T-helper 1 cell treated with Interleukin-12 subunit alpha and Interleukin-12 subunit beta and Interleukin-4 antibody, amounts not matched to agents 30 ng/mL and 1 ng/mL, for 36 hours (primary cell): ENCODE data around the gene NEU4. TPM values are rescaled to one million over a fixed set of nuclear protein-coding genes. Genes with fewer than 3 reads are reported as not detected.
"Not testable (repeated sequence)": the region's sequence is repeated elsewhere in the genome, so short reads cannot be mapped to it uniquely, and the experiment has no call there.

Source experiments
- intact Hi-C: fragments of 100-400 bp; cut with micrococcal nuclease; formaldehyde crosslinking; loops from one replicate; pipeline ENCODE4 v1.15.1; 2024
- total RNA-seq: library from RNA; stranded (reverse); gene quantifications from 2 replicates; pipeline ENCODE4 v1.2.3, GENCODE V29; 2022

The NEU4 gene
- total RNA-seq, 1 donor from 2014 or later: 0.29 TPM

DNA sequence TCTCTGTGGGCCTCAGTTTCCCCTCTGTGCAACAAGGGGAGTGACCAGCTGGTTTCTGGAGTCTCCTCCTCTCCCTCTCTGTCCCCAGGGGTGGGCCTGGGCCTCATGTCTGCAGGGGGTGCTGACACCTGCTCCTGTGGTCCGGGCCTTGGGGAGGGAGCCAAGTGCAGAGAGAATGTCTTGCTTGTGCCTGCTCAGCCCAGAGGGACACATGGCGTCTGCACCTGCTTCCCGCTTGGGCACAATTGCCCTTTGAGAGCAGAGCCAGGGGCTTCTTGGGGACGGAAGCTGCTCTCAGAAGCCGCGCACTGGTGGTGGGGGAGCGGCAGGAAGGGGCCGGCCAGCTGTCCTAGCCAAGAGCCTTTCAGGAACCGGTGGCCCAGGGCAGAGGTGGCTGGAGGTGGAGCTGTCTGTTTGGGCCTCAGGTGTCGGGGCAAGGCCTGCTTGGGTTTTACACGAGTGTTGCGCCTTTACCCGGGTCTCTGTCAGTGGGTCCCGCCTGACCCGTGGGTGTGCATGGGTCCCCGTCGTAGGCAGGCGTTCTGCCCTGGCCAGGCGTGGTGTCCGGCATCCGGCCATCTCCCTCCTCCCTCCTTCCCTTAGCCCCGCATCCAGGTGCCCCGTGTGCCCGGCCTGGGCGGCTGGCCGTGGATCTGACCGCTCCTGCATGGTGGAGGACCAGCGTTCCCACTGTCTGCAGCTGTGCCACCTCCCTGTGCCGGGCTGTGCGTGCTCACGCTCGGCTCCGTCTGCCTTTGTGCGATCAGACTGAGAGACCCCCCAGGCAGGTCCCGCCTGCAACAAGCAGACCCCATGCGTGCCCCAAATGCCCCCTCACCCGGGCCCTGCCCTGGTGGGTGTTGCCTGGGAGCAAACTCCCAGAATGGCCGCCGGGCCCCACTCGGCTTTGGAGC lies 4.0 kb downstream of the NEU4 start:
- intact Hi-C loops: no loop called here

DNA sequence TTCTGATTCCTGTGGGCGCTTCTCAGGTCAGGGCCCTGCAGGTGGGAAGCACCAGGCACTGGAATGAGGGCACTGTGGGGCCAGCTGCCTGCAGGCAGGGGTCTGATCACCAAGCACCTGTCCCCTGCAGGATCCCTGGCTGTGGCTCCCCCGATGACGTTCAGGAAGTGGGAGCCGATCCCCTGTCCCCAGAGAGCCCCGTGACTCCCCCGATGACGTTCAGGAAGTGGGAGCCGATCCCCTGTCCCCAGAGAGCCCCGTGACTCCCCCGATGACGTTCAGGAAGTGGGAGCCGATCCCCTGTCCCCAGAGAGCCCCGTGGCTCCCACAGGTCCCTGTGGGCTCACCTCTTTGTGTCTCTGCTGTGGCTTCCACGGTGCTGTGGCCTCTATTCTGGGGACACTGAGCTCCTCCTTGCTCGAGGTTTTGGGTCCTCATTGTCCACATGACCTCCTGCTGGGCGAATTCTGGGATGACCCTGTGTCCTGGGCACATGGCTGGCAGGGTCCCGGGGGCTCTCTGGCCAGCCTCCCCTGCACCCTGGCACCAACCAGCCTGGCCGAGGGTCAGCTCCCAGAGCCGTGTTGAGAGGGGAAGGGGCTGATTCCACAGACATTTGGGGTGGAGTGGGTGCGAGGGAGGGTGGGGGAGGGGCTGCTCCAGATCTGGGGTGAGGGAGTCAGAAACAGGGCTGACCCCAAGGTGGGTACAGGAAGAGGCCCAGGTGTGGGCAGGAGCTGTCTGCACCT lies 4.8 kb downstream of the NEU4 start:
- intact Hi-C loops: no loop called here

DNA sequence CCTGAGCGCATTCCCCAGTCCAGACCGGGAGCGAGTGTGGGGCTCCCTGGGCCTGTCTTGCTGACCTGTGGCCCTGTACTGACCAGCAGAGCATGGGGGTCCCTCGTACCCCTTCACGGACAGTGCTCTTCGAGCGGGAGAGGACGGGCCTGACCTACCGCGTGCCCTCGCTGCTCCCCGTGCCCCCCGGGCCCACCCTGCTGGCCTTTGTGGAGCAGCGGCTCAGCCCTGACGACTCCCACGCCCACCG lies 5.3 kb downstream of the NEU4 start:
- intact Hi-C loops: no loop called here

DNA sequence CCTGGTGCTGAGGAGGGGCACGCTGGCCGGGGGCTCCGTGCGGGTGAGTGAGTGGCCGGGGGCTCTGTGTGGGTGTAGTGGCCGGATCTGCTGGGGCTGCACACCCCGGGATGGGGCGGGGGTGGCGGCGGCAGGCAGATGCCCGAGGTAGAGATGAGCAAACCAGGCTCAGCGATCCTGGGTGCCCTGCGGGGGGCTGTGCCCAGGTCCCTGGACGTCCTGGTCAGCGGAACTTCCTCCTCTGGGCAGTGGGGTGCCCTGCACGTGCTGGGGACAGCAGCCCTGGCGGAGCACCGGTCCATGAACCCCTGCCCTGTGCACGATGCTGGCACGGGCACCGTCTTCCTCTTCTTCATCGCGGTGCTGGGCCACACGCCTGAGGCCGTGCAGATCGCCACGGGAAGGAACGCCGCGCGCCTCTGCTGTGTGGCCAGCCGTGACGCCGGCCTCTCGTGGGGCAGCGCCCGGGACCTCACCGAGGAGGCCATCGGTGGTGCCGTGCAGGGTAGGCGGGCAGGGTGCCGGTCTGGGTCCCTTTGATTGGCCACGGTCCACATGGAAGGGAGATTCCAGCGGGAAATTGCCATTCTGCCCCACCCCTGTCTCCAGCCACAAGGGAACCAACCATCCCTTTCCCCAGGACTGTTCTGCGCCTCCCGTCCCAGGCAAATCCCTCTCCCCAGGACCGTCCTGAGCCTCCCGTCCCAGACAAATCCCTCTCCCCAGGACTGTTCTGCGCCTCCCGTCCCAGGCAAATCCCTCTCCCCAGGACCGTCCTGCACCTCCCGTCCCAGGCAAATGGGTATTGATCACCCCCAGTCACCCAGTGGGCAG lies 5.9 kb downstream of the NEU4 start:
- intact Hi-C loops: no loop called here

DNA sequence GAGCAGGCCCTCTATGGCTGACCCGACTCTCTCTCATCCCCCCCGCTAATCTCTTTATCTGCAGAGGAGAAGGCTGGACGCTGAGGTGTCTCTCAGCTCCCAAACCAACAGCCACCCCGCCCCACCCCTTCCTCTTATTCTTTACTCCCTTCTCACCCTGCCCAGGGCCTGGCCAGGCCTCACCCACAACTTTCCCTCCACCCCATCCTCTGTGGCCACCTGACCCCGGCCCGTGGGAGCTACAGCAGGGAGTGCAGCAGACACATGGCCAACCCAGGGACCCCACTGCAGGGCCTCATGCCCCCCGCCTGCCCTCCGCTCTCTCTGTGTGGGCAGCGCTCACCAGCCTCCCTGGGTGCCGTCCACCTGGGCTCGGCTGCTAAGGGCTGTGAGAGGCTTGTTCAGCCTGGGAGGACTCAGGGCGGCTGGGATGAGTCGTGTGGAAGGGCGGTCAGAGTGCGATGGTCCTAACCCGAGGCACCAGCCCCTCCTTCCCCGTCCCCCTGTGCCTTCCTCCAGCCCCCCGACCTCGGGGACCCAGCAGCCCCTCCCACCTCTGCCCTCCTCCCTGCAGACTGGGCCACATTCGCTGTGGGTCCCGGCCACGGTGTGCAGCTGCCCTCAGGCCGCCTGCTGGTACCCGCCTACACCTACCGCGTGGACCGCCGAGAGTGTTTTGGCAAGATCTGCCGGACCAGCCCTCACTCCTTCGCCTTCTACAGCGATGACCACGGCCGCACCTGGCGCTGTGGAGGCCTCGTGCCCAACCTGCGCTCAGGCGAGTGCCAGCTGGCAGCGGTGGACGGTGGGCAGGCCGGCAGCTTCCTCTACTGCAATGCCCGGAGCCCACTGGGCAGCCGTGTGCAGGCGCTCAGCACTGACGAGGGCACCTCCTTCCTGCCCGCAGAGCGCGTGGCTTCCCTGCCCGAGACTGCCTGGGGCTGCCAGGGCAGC lies 6.8 kb downstream of the NEU4 start:
- intact Hi-C loops: no loop called here

DNA sequence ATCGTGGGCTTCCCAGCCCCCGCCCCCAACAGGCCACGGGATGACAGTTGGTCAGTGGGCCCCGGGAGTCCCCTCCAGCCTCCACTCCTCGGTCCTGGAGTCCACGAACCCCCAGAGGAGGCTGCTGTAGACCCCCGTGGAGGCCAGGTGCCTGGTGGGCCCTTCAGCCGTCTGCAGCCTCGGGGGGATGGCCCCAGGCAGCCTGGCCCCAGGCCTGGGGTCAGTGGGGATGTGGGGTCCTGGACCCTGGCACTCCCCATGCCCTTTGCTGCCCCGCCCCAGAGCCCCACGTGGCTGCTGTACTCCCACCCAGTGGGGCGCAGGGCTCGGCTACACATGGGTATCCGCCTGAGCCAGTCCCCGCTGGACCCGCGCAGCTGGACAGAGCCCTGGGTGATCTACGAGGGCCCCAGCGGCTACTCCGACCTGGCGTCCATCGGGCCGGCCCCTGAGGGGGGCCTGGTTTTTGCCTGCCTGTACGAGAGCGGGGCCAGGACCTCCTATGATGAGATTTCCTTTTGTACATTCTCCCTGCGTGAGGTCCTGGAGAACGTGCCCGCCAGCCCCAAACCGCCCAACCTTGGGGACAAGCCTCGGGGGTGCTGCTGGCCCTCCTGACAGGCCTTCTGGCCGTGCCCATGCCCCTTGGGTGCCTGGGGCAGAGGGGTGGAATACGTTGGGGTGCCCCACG lies 7.6 kb downstream of the NEU4 start:
- intact Hi-C loops: no loop called here

DNA sequence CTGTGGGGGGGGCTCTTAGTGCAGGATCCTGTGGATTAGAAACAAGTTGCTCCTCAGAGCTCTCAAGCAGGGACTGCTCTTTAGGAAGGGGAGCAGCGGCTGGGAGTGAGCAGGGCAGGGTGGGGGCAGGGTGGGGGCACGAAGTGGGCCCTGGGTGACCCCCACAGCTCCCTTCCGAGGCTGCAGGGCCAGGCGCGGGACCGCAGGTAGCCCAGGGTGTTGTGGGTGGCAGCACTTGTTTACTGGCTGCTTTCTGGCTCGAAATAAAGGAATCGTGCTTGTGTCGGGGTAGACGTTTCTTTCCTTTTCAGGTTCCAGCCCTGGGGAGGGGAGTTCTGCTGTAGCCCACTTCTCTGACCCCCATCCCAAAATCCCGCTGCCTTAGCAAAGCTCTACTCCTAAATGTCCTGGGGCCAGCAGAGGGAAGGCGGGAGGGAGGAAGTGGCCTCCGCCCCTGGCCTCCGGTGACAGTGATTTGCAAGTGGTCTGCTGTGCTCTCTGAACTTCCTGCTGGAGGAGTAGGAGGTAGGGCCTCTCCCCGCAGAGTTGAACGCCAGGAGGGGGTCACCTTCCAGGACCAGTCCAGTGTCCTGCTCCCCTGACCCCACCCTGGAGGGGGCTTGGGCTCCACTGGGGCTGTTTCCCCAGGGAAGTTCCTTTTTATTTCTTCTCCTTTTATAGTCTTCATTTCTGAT lies 8.3 kb downstream of the NEU4 start:
- intact Hi-C loops: no loop called here

DNA sequence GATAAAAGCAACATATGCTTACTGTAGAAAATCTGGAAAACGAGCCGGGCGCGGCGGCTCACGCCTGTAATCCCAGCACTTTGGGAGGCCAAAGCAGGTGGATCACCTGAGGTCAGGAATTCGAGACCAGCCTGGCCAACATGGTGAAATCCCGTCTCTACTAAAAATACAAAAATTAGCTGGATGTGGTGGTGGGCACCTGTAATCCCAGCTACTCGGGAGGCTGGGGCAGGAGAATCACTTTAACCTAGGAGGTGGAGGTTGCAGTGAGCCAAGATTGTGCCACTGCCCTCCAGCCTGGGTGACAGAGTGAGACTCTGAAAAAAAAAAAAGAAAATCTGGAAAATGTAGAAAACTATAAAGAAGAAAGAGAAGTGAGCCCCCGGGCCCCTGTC lies 8.8 kb downstream of the NEU4 start:
- intact Hi-C loops: not testable (repeated sequence)

DNA sequence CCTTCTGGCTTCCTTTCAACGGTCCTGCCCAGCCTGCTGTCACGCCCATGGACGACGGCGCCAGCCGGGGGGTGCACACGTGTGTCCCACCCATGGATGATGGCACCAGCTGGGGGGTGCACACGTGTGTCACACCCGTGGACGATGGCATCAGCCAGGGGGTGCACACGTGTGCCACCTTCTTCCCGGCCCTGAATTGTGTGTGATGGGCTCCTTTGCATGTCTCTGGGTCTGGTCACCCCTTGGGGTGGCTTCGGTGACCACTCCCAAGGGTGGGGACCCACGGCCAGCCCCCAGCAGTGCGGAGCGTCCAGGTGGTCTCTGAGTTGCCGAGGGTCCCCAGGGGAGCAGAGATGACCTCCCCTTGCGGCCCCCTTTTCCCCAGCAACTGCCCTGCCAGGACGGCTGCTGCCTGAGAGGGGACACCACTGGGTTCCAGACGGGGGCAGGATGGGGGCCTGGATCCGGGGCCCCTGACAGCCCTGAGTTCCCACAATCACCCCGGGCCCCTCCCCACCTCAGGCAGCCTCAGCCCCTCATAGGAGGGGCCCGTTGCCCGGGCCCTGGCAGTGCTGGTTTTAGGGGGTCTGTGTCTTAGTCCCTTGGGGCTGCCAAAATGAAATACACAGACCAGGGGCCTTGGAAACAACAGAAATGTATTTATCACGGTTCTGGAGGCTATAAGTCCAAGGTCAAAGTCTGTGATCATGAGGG lies 9.4 kb downstream of the NEU4 start:
- intact Hi-C loops: no loop called here

DNA sequence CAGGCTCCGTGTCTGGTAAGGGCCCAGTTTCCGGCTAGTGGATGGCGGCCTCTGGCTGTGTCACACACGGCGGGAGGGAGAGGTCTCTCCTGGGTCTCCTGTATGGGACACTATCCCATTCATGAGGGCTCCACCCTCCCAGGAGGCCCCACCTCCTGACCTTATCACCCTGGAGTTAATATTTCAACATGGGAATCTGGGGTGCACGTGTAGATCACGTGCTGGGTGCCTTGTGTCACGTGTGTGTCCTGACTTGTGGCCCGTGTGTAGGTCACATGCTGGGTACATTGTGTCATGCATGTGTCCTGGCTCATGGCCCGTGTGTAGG lies 9.9 kb downstream of the NEU4 start:
- intact Hi-C loops: no loop called here

DNA sequence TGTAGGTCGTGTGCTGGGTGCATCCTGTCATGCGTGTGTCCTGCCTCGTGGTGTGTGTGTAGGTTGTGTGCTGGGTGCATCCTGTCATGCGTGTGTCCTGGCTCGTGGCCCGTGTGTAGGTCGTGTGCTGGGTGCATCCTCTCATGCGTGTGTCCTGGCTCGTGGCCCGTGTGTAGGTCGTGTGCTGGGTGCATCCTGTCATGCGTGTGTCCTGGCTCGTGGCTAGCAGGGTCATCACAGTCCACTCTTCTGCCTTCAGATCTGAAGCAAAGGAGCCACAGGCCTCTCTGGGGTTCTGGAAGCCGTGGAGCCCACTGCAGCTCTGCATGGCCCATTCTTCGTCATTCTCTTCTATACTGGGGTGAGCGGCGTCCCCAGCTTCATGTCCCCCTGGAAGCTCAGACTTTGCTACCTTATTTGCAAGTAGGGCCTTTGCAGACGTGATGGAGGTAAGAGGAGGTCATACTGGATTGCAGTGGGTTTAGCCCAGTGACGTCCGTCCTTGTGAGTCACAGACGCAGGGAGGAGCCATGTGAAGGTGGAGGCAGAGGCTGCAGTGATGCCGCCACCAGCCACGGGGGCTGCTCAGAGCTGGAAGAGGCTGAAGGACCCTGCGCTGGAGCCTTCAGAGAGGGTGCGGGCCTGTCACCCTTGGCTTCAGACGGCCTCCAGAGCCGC lies 11.1 kb downstream of the NEU4 start:
- intact Hi-C loops: not testable (repeated sequence)

DNA sequence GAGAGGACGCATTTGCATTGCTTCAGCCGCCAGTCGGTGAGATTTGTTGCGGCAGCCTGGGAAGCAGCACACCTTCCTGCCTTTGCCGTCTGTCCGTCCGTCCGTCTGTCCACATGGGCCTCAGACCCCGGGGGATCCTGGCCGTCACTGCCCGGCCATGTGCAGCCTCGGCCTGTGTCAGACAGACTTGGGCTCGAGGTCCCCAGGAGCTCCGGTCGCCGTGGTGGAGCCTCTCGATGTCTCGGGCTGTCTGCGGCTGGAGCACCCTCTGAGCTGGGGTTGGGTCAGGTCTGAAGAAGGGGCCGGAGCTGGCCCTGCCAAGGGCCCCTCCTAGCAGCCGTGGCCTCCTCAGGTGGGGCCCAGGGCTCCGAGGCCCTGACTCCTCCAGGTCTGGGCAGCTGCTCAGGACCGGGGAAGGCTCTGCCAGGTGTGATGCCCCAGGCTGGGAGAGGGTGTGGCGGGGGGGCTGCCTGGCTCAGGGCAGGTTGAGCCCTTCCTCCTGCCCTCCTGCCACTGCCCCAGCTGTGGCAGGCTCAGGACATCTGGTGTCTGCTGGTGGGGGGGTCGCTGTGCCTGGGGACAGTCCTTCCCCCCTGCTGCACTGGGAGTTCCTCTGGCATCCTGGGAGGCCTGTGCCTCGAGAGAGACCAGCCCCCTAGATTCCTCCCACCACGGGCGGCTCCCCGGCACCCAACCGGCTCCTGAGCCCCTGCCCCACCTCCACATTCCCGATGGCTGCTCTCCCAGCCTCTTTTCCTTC lies 11.8 kb downstream of the NEU4 start:
- intact Hi-C loops: no loop called here

DNA sequence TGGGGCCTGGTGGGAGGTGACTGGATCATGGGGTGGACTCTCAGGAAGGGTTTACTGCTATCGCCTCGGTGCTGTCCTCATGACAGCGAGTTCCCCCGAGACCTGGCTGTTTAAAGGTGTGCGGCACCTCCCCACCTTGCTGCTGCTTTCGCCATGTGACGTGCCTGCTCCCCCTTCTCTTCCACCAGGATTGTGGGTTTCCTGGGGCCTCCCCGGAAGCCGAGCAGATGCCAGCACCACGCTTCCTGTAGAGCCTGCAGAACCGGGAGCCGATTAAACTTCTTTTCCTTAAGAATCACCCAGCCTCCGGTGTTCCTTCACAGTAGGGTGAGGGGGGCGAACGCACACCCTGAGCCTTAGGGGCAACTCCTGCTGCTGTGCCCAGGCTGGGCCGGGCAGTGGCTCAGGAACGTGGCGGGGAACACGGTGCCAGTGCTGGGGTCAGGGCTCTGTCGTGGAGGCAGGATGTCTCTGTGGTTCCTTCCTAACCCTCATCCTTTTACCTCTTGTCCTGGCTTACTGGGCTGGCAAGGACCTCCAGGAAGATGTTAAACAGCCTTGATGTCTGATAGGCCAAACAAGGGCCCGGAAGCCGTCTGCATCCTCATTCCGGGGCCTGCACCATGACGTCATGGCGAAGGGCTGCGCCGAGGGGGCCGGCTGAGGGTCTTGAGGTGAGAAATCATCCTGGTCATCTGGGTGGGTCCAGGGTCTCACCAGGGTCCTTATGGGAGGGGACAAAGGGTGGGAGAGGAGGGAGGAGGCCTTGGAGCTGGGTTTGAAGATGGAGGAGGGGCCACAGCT lies 12.7 kb downstream of the NEU4 start:
- intact Hi-C loops: no loop called here

DNA sequence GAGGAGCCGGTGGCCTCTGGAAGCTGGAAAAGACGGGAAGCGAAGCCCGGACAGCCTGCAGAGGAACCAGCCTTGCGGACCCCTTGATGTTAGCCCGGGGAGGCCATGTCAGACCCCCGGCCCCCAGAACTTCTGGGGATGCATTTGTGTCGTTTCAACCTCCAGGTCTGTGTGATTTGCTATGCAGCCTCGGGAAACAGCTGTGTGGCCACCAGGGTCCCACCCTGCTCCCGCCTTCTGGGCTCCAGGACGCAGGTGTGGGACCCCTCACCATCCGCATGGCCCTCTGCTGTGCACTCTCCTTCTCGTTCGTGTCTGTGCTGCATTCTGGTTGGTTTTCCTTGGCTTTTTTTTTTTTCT lies 13.3 kb downstream of the NEU4 start:
- intact Hi-C loops: no loop called here

DNA sequence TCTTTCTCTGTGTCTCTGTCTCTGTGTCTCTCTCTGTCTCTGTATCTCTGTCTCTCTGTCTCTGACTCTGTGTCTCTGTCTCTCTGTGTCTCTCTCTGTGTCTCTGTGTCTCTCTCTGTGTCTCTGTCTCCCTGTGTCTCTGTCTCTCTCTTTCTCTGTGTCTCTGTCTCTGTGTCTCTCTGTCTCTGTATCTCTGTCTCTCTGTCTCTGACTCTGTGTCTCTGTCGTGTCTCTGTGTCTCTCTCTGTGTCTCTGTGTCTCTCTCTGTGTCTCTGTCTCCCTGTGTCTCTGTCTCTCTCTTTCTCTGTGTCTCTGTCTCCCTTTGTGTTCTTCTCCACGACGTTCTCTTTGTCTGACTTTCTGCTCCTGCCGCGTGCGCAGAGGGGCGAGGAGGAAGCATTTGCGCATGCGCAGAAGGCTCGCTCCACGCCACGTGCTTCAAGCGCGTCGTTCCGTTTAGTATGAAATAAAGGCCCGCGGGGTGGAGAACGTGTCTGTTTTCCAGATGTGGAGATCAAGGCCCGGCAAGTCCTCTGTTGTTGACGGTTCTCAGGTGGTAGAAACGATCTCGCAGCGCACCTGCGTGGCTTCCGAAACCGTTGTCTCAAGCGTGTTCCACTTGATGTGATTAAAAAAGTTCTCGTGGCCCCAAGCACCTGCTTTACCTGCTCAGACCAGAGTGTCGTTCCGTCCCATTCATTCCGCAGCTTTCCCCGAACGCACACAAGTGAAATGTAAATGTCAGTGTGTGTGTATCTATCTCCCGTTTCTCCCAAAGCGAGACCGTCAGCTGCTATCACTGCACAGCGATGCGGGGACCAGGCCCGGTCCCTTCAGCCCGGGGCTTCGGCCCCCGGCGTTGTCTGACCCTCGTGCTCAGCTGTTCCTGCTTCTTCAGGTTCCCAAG lies 14.8 kb downstream of the NEU4 start:
- intact Hi-C loops: not testable (repeated sequence)

DNA sequence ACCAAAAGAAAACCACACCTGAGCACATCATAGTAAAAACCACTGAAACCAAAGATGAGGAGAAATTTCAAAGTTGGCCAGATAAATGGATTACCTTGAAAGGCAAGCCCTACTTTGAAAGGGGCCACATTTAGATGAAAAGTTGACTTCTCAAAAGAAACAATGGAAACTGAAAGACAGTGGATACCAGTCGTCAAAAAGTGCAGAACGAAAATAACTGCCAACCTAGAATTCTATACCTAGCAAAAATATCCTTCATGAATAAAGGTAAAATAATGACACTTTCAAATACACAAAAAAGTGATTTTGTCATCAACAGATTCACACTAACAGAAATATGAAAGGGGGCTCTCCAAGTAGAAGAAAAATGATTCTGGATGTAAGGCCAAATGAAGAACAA lies 18.4 kb downstream of the NEU4 start:
- intact Hi-C loops: no loop called here
